HG03103 (cell line): ENCODE results near the gene FCGR3B.
A peak's percentile ranks its signal among the peaks of the same experiment; 100 is the strongest.
"Not testable (repeated sequence)": the region's sequence is repeated elsewhere in the genome, so short reads cannot be mapped to it uniquely, and the experiment has no call there.

ENCODE experiments used
- ATAC-seq: cut with Tn5 transposase; IDR thresholded peaks from one replicate; pipeline ENCODE4 v1.9.1; 2021; ENCODE audit warnings: low read depth; ENCODE audit not compliant: unreplicated experiment

The FCGR3B gene

DNA sequence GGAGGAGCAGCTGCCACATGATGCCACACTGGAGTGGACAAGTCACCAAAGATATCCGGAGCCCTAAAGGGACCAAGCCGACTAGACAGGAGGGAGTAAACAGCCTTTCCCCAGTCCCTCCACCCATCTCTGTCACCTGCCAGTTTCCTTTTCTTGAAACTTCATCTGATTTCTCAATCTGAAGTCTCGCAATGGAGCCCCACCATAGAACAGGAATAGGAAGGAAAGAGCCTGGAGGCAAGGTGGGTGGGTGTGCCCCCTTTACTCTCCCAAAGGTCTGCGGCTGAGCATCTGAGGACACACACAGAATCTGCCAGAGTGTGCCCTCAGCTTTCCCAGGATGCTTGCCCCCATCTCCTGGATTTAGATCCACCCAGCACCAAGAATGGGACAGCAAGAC is at the start of gene FCGR3B:
TSS of gene FCGR3B (minus strand) at position 101 of the 400 bp plus-strand sequence. CDS start at position 19, 82 bp downstream.
- no peak for ATAC-seq

- ATAC-seq: no peak
Observed at GRCh38 chr1:161678500-161678899, 47.5 kb upstream of the FCGR3B start.

GRCh38 chr1:161676958-161677689 is 46.1 kb upstream of the FCGR3B start:
- no peak for ATAC-seq

GRCh38 chr1:161676441-161676840 is 45.5 kb upstream of the FCGR3B start:
- no peak for ATAC-seq

GRCh38 chr1:161674908-161675307 is 43.9 kb upstream of the FCGR3B start:
- not testable (repeated sequence) for ATAC-seq

DNA sequence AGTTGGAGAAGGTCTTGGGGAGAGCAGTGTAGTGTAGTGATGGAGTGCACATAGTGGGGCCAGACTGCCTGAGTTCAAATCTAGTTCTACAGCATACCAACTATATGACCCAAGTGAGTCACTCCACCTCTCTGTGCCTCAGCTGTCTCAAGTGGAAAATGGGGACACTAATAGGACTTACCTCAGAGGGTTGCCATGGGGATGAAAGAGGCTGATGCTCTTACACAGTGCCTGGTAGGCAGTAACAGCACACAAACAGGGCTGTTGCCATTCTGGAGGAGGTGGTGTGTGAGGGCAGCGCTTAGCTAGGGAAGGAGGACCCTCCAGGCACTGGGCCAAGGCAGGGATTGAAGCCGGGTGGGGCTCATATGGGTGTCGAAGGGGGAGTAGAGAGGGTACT is 43.5 kb upstream of the FCGR3B start:
- ATAC-seq: not testable (repeated sequence)

- not testable (repeated sequence) for ATAC-seq
Observed at GRCh38 chr1:161673437-161673836, 42.5 kb upstream of the FCGR3B start.

DNA sequence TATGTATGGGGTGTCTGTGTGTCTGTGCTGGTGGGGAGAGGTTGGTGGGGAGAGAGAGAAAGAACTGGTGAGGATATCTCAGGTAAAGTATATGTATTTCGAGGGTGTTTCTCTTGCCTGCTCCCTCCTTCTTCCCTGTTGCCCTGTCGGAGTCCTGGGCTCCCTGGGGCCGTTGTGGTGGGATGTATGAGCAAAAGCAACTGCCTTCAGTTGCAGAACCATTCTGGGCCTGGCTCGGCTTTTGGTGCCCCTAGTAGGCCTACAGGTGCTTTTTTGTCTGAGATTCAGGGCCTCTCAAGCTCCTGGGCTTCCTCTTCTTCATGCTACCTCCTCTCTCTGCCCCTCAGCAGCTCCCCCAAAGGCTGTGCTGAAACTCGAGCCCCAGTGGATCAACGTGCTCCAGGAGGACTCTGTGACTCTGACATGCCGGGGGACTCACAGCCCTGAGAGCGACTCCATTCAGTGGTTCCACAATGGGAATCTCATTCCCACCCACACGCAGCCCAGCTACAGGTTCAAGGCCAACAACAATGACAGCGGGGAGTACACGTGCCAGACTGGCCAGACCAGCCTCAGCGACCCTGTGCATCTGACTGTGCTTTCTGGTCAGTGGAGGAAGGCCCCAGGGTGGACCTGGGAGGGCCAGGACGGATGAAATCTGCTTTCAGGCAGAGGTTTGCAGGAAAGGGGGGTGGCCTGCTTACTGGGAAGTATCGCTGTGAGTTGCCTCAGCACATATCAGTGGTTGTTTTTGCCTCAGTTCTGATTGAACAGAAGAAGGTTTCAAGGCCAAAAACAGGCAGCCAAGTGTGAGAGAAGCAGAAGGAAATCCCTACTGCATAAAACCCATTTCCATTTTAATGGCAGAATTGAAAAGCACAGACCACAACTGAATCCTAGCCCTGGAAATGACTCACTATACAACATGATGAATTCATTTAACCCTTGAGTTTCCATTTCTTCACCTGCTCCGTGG is 40.4 kb upstream of the FCGR3B start:
- not testable (repeated sequence) for ATAC-seq

DNA sequence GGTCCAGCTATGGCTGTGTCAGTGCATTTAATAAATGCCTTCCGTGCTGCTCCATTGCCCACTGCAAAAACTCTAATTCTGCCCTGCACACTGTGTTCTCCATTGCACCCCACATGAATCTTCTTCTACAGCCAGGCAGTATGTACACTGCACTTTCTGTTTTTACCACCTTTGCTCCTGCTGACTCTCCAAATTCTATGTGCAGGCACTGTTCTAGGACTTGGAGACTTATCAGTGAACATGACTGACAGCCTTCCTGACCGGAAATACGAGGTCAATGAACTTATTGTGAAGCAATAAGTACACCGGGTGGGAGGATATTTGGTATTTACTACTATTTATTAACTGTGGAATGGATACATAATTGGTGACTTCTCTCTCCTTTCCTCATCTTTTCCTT is 33.7 kb upstream of the FCGR3B start:
- not testable (repeated sequence) for ATAC-seq

DNA sequence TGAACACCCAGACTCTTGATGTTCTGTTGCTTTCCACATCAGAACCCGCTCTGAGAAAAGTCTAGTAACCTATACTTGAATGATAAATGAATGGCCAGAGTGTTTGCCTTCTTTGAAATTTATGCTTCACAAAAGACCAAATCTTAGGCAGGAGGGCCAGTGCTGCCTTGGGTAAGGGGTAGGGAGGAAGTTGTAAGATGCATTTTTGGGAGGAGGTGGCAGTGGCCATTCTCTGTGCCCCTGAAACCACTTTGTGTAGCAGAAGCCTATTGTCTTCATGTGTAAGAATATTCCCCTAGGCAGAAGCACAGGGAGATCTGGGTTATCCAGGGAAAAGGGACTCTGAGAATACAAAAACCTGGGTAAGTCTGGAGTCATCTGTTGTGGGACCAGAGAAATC is 32.6 kb upstream of the FCGR3B start:
- not testable (repeated sequence) for ATAC-seq

DNA sequence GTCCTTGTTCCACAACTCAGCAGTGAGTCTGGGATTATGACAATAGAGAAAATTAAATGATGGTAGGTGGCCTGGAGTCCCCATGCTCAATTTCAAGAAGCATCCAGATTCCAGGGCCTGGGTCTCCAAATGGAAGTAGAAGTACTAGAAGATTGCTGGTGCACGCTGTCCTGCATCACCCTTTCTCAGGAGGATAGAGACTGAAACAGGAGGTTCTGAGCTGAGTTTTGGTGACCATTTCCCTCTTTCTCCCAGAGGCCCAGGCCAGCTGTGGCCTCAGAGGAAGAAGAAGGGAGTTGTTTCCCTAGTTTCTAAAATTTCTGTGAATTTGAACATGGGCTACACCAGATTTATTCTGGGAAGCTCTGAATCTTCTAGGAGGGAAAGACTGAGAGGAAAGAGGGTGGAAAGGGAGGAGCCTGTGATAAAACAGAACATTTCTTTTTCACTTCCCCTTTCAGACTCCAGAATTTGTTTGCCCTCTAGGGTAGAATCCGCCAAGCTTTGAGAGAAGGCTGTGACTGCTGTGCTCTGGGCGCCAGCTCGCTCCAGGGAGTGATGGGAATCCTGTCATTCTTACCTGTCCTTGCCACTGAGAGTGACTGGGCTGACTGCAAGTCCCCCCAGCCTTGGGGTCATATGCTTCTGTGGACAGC is 31.8 kb upstream of the FCGR3B start, which contains the start of gene FCGR2B:
TSS of gene FCGR2B (plus strand) at position 460 of the 656 bp plus-strand sequence. CDS start at position 559, 99 bp downstream.
- ATAC-seq: peak; percentile 55

DNA sequence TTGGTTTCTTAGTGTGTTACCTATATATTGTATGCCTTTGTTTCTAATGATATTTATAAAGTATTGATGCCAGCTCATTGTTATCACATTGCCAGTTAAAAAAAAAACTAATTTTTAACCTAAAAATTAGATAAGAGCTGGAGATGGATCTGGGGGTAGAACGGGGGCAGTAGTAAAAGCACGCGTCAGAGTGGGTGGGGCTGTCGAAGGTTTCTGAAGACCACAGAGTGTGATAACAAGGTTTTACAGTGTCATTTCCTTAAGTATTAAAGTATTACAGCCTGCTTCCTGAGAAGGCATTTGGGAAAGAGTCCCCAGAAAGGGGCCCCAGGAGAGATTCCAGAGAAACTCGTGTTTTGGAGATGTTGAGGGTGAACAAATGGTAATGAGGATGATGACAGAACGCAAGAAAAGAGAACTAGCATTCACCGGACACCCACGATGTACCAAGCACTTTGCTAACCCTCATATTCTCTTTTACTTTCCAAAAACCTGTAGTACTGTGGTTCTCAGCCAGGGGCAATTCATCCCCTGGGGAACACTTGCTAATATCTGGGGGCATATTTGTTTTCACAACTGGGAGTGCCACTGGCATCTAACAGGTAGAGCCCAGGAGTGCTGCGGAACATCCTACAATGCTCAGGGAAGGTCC is 30.8 kb upstream of the FCGR3B start:
- ATAC-seq: not testable (repeated sequence)

DNA sequence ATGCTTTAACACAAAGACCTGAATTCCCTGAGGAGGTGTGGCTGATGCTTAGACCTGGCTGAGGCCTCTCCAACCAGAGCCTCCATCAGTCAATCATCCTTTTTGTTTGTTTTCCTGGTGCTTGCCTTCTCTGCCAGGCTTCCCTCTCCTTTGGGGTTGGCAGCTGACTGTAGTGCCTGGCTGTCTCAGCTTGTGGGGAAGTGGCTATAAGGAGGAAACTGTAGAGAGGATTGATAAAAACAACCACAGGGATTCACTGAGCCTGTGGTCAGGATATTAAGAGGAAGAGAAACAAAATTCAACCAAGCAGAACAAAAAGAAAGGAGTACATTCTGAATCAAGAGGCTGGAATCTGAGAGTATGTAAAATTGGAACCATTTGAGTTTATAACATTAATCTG is 27.5 kb upstream of the FCGR3B start:
- not testable (repeated sequence) for ATAC-seq

DNA sequence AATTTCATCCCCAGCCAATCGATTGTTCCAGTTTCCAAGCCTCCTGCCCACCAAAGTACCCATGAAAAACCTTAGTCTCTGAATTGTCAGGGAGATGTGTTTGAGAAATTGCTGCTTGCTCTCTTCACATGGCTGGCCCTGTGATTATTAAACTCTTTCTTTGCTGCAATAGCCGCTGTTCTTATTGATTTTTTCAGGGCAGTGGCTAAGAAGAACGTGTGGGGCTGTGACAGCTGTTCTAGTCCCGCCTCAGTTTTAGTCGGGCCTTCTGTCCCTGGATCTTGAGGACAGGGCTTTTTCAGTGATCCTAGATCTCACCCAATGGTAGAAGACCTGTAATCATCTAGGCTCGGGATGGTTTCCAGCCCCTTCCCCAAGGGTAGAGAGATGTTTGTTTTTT is 23.0 kb upstream of the FCGR3B start:
- ATAC-seq: not testable (repeated sequence)

- ATAC-seq: not testable (repeated sequence)
Observed at GRCh38 chr1:161653541-161653940, 22.6 kb upstream of the FCGR3B start.

DNA sequence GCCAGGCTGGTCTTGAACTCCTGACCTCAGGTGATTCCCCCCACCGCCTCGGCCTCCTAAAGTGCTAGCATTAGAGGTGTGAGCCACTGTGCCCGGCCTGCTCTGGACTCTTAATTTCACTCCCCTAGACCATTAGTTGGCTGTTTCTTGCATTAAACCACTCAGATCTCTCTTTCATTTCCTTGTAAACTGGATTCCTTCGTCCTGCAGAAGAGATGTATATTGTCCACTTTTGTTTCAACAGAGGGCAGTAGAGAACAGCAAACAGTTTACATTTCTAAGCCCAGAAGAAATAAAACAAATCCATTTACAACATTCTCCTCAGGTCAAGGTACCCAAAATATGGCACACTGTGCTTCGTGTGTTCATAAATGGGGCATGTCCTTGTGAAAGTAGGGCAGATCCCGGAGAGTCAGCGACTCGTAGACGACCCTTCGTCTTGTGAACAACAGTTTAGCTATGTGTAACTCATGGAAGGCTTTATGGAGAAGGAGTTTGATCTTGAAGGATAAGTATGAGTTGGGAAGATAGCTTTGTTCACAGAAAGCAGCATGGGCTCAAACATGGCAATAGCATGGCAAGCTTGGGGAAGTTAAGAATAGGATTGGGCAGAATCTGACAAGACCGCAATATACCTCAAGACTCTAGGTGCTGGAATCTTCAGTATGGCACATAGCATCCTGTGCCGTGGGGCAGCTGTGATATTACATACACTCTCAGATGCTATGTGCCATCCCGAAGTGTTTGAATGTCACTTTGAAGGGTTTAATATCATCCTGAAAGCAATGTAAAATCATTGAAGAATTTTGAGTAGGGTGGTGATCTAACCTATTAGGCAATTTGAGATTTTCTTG is 16.8 kb upstream of the FCGR3B start:
- ATAC-seq: not testable (repeated sequence)

- not testable (repeated sequence) for ATAC-seq
Observed at GRCh38 chr1:161644855-161645254, 13.9 kb upstream of the FCGR3B start.

- ATAC-seq: not testable (repeated sequence)
Observed at GRCh38 chr1:161643481-161644208, 12.7 kb upstream of the FCGR3B start.

DNA sequence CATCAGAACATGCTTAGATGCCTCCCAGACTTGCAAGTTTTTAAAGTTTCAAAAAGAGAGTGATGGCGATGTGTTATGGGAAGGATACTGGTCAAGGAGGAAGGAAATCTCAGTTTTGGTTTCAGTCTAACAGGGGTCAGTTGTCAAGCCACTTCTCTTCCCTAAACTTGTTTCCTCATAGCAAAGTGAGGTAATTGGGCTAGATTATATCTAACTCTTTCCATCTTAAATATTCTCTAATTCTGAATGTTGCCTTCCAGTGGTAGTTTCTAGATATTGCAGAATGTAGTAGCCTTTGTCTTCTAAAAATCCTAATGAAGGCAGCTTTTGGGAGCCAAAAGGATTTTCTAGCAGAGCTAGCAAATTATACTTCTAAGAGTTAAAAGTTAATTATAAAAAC is 11.7 kb upstream of the FCGR3B start:
- ATAC-seq: not testable (repeated sequence)
